SU-DHL-6 (cell line): ENCODE data around the gene BCL2L1.

ENCODE experiments used
- H2AFZ ChIP-seq: fragments of 200-600 bp; sonication (generic); 2 replicates; pipeline ENCODE4 v1.6.1; 2014; ENCODE audit warnings: low read depth, mild to moderate bottlenecking, moderate library complexity, mixed read lengths, antibody characterized with exemption, low read length; ENCODE audit not compliant: severe bottlenecking
- H3F3A ChIP-seq: fragments of 200-600 bp; shearing (Covaris generic); 2 replicates; pipeline ENCODE4 v1.6.0; 2016; ENCODE audit warnings: antibody characterized with exemption, mild to moderate bottlenecking; ENCODE audit not compliant: insufficient read depth
- H3K27ac ChIP-seq: fragments of 200-600 bp; sonication (generic); 2 replicates; pipeline ENCODE4 v1.5.1; 2016; ENCODE audit warnings: low read depth, mild to moderate bottlenecking, low read length, moderate library complexity, mixed read lengths
- H3K27me3 ChIP-seq: fragments of 200-600 bp; sonication (generic), shearing (Covaris generic); 2 replicates; pipeline ENCODE4 v1.6.0; 2014; ENCODE audit warnings: mild to moderate bottlenecking, low read length
- H3K36me3 ChIP-seq: fragments of 200-600 bp; sonication (generic); 2 replicates; pipeline ENCODE4 v1.6.1; 2014; ENCODE audit warnings: mild to moderate bottlenecking, low read length, mixed read lengths
- H3K4me2 ChIP-seq: fragments of 300-600, 200-600 bp; shearing (Covaris generic), sonication (generic); 2 replicates; pipeline ENCODE4 v1.6.0; 2014; ENCODE audit warnings: low read length, low read depth, mild to moderate bottlenecking; ENCODE audit not compliant: poor library complexity, severe bottlenecking
- H3K4me3 ChIP-seq: fragments of 200-600 bp; sonication (generic); 2 replicates; pipeline ENCODE4 v1.5.1; 2014; ENCODE audit warnings: antibody characterized with exemption, low read length, mild to moderate bottlenecking, mixed read lengths; ENCODE audit not compliant: insufficient read depth, poor library complexity, severe bottlenecking
- H3K79me2 ChIP-seq: fragments of 200-600 bp; sonication (generic); 2 replicates; pipeline ENCODE4 v1.6.1; 2014; ENCODE audit warnings: mild to moderate bottlenecking, low read length, moderate library complexity; ENCODE audit not compliant: insufficient read depth
- H3K9ac ChIP-seq: fragments of 200-600 bp; sonication (generic); 2 replicates; pipeline ENCODE4 v1.7.0; 2014; ENCODE audit warnings: mild to moderate bottlenecking, low read length
- H3K9me2 ChIP-seq: fragments of 200-600 bp; sonication (generic); replicated peaks from 2 replicates; pipeline ENCODE4 v1.6.1; 2014; ENCODE audit warnings: low read length; ENCODE audit not compliant: insufficient read depth
- H3K9me3 ChIP-seq: fragments of 200-600 bp; sonication (generic); 2 replicates; pipeline ENCODE4 v1.6.1; 2014; ENCODE audit warnings: low read length, mixed read lengths; ENCODE audit not compliant: insufficient read depth
- H4K20me1 ChIP-seq: fragments of 200-600 bp; sonication (generic); 2 replicates; pipeline ENCODE4 v1.6.1; 2014; ENCODE audit warnings: low read depth, mild to moderate bottlenecking, antibody characterized with exemption, low read length, moderate library complexity, mixed read lengths
- CTCF ChIP-seq: fragments of 200-600 bp; sonication (generic); IDR thresholded peaks from one replicate; pipeline ENCODE4 v1.5.1; 2017; ENCODE audit warnings: antibody characterized with exemption, mild to moderate bottlenecking, low read length, moderate library complexity; ENCODE audit not compliant: insufficient read depth, poor library complexity, severe bottlenecking
- EZH2phosphoT487 ChIP-seq: fragments of 200-600 bp; sonication (generic), shearing (Covaris generic); conservative IDR thresholded peaks from 2 replicates; pipeline ENCODE4 v1.6.1; 2018; ENCODE audit warnings: mild to moderate bottlenecking, antibody characterized with exemption, low read length, moderate library complexity, mixed read lengths

Gene BCL2L1

DNA sequence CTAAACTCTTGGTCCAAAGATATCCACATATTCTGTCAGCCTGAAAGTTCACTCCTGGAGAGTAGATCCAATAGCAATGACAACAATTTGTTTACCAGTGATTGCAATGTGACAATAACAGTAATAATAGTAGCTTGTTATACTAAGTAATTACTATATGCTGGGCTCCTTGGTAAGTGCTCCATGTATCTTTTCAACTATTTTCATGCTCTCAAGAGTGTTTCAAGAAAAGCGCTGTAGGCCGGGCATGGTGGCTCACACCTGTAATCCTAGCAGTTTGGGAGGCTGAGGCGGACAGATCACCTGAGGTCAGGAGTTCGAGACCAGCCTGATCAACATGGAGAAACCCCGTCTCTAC, 15.4 kb downstream of the BCL2L1 start:
- no peak overlapping the region for H3K27ac ChIP-seq
- H3K9ac ChIP-seq: no peak overlapping the region
- no peaks in the 10 kb centered on the region for H4K20me1 ChIP-seq
- no peaks in the 10 kb centered on the region for H3K27me3 ChIP-seq
- no peak for TF ChIP-seq EZH2phosphoT487
- 0 out of 2 replicates have a peak, but pooled peaks cover 3% of the 10 kb centered on the region for H3K36me3 ChIP-seq
- H3F3A ChIP-seq: no peaks in the 10 kb centered on the region; the same call in 1 of the 2 replicates
- H3K79me2 ChIP-seq: peaks cover 31% of the 10 kb centered on the region
- H3K4me3 ChIP-seq: no peak overlapping the region
- no peaks in the 10 kb centered on the region for H3K9me3 ChIP-seq
- H3K4me2 ChIP-seq: no peak overlapping the region
- H3K9me2 ChIP-seq: no peaks in the 10 kb centered on the region
- H2AFZ ChIP-seq: no peak overlapping the region

GRCh38 chr20:31706607-31707257, 15.9 kb downstream of the BCL2L1 start:
- H3K27ac ChIP-seq: peak overlapping the region; percentile 59
- H3K9me3 ChIP-seq: no peaks in the 10 kb centered on the region
- H3K27me3 ChIP-seq: no peaks in the 10 kb centered on the region
- no peaks in the 10 kb centered on the region; the same call in 1 of the 2 replicates for H3F3A ChIP-seq
- H3K9ac ChIP-seq: no peak overlapping the region
- 0 out of 2 replicates have a peak, but pooled peaks cover 3% of the 10 kb centered on the region for H3K36me3 ChIP-seq
- H3K79me2 ChIP-seq: peaks cover 32% of the 10 kb centered on the region
- TF ChIP-seq CTCF: no peak
- TF ChIP-seq EZH2phosphoT487: no peak
- H4K20me1 ChIP-seq: no peaks in the 10 kb centered on the region
- H3K9me2 ChIP-seq: no peaks in the 10 kb centered on the region
- no peak overlapping the region for H3K4me3 ChIP-seq
- no peak overlapping the region for H2AFZ ChIP-seq
- H3K4me2 ChIP-seq: peak overlapping the region; percentile 28

DNA sequence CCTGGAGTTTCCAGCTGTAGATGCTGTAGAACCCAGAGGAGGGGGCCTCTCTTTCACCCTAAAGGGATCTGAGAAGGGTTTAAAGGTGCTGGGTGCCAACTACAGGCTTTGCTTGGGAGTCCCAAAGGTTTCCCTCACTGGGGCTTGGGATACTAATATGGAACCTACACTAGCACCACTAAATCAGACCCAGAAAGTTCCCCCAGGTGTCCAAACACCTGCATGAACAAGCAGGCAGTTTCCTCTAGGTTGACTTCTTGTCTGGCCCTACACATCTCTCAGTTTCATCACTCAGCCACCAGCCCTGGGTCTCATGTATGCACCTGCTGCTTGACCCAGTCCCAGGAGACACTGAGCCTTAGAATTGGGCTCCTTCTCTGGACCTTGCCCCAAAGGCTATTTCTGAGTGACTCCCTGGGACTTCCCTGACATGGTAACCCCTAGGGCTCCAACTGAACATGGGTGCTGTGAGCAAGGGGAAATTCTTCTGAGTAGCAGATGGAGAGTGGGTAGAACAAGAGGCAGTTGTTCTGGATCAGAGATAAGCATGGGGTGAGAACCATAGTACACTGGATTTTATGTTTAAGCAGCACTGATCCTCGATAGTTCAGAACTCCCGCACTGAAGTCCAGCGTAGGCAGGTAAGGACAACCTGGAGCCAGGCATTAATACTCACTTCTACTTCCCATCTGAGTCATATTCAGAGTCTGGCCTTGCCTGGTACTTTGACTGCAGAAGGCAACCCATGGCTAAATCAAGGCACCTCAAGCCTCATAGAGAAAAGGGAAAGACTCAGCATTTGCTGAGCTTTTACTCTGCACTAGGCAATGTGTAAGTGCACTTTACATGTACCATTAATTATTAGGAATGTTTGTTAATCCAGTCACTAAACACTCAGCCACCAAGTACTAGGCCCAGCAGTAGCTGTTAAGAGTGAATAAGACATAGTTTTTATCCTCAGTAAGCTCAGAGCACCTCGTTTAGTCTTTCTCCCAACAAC, 16.8 kb downstream of the BCL2L1 start:
- Histone ChIP-seq H3F3A (no peaks in the 10 kb centered on the region; the same call in 1 of the 2 replicates), H3K27me3 (no peaks in the 10 kb centered on the region), H3K79me2 (peaks cover 34% of the 10 kb centered on the region), H3K27ac (peak overlapping the region; percentile 59), H3K9me3 (no peaks in the 10 kb centered on the region), H2AFZ (no peak overlapping the region), H3K4me2 (peak overlapping the region; percentile 28), H3K9me2 (no peaks in the 10 kb centered on the region), H4K20me1 (no peaks in the 10 kb centered on the region), H3K9ac (no peak overlapping the region), H3K36me3 (peaks cover 3% of the 10 kb centered on the region; the same call in 1 of the 2 replicates), H3K4me3 (no peak overlapping the region)
- TF ChIP-seq EZH2phosphoT487: no peak
- no peak for TF ChIP-seq CTCF
